NOMO-1 treated with dmso at 0.1 percent for 144 hours (cell line): ENCODE results near the gene LRRC46.
A peak's percentile ranks its signal among the peaks of the same experiment; 100 is the strongest.

ENCODE experiments used
- DNase-seq: peaks from one replicate; lab custom pipeline; 2025; ENCODE audit not compliant: unreplicated experiment; lab: John Stamatoyannopoulos, UW

Gene LRRC46

DNA sequence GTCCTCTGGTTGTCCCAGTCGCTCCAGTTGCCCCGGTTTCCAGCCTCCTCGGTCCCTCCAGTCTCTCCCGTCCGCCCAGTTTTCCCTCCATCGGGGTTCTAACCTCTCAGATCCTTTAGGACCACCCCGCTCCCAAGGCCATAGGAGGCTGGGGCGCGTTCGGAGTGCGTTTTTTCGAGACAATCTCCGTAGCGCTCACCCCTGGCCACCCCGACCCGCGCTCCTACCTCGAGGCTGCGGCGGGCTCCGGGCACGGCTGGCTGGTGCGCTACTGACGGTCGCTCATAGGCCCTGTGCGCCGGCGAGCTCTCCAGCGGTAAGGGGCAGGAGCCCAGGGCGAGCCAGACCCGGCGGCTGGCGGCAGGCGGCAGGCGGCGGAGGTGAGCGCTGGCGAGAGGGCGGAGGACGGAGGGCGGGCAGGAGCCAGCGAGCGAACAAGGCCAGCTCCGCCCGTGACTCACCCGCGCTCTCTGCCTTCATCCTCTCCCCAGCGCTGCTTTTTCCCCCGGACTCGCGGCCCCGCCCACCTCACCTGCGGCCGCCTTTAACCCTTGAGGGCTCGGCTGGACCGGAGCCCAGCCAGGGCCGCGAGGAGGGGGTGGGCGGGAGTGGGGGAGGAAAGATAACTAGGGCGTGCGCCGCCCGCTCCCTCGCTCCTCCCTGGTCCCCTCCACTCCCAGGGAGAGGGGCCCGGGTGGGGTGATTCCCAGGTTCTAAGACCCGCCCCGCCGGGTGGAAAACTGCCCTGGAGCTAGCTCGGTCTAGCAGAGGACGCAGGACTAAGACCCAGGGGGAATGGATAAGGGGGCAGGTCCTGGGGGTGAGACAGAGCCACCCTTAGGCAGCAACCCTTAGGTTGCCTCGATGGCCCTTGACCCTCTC, 19.5 kb downstream of the LRRC46 start, which contains the start of gene SP6:
TSS of gene SP6 (minus strand) at position 472 of the 882 bp plus-strand sequence. CDS start 2,734 bp downstream, outside the sequence.
- DNase-seq: no peak

DNA sequence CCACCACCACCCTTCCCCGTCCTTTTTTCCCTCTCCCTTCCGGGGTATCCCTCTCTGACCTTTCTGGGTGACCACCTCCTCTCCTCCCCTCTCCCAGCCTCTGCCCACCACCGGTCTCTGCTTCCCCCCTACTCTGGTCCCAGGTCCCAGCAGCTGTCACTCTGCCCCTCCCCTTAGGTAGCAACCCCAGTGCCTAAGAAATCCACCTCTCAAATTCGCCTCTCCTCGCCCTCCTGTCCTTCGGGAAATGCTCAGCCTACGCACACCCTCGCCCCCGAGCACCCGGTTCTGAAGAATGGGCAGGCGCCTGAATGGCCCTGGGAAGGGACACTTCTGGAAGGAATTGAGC, 20.3 kb downstream of the LRRC46 start:
- DNase-seq: no peak

DNA sequence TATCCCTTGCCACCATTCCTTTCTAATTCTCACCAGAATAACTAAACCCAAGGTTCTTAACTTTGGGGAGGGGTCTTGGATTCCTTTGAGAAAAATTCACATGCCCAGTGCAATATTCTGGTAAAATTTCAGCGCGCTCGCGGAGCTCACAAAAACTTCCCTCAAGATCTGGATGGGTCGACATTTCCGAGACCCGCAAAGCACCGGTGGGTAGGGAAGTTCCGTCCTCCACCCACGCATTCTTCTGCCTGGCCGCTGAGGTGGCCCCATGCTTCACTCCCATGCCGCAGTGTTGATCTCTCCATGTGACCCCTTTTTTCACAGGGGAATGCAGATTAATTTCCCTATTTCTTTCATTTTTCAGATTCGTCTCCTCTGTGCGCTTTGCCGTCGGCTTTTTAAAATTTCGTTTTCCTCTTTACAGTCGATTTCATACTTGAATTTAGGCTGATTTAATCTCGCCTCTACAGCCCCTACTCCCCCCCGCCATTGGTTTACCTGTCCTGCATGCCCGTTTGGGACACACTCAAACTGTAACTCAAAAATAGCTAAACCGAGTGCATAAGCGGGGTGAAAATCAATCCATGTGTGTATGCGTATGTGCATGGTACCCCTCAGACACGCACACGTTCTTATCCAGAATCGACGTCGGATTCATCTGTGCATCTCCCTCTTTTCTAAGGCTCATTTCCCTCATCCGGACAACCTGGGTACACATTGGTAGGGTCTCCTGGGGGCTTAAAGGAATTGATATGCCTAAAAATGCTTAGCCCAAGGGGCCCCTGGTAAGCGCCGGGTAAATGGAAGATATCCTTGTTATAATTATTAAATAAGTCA, 20.9 kb downstream of the LRRC46 start:
- DNase-seq: no peak

DNA sequence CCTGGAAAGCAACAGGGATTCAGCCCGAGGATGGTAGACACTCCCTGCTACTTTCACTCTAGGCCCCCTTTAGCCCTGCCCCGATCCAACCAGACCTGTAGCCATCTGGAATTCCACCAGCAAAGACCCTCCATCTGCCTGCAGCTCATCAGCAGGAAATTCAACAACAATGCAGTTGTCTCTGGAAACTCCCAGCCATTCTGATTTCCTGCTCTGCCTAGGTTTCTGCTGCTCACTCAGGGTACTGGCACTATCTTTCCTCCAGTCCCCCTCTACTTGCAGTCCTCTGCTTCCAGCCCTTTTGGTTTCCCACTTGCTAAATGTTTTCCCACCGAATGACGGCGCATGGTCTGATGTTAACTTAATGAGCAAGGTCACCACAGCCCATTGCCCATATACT, 22.1 kb downstream of the LRRC46 start:
- DNase-seq: no peak

DNA sequence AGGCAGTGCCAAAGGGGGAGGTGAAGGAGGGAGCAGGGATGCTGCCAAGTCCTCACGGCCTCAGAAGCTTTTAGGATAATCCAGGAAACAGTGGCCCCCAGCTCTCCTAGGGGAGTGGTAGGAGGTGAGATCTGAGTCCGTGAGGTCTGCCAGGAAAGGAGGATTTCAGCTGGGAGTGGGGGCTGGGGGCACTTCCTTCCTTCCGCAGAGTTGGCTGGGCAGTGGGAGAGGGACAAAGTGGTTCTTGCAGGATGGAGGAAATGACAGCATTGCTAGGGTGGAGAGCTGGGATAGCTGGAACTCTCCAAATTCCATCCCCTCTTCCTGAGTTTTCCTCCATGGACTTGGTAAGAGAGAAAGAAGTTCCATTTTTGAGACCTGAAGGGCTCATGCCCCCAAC, 24.3 kb downstream of the LRRC46 start:
- no peak for DNase-seq

DNA sequence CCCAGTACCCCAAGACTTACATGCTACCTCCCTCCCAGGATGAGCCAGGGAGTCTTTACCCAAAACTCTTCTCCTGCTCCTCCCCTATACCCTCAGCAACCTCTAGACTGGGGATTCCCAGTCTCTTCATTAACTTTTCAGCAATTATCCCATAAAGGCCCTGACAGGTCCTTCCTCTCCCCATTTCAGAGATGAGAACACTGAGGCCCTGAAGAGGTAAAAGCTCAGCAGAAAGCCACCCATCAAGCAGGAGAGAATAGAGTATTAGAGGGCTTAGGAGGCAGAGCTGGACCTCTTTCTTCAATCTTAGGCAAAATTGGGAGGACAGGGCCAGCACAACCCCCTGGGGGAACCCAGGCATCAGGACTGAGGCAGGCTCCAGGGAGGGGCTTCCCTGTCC, 25.4 kb downstream of the LRRC46 start:
- no peak for DNase-seq

DNA sequence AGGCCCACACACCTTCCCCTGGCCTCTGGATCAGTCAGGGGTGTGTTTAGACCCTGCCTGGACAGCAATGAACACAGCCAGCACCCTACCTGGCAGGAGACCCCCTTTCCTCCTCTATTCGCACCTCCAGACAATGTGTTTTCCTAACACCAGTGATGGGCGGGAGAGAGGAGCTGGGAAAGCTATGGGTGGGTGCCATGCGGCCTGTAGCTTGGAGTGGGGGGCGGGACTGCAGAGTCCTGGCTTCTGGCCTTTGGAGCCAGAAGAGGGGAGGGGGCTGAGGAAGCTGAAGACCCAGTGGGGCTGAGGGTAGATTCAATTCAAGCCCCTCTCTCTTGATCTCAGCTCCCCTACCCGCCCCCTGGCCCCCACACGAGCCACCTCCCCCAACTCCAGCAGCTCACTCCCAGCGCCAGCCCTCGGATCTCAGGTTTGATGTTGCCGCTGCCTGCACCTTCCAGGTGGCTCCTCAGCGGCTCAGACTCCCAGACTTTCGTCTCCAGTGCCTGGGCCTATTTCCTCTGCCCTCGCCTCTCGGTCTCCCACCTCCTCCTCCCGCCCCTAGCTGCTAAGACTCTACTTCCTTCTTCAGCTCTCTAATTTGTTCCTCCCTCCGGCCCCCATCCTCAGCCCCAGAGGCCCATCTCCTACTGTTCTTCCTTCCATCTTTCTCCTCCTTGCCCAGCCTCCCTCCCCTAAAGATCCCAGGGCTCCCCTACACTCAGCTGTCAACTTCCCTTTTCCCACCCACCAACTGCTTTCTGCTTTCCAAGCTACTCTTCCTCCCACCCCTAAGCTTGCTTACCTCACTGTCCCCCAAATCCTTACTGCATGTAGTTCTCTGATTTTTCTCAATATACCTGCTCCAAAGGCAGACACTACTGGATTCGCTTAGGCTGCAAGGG, 26.3 kb downstream of the LRRC46 start:
- peak; percentile 33 for DNase-seq

DNA sequence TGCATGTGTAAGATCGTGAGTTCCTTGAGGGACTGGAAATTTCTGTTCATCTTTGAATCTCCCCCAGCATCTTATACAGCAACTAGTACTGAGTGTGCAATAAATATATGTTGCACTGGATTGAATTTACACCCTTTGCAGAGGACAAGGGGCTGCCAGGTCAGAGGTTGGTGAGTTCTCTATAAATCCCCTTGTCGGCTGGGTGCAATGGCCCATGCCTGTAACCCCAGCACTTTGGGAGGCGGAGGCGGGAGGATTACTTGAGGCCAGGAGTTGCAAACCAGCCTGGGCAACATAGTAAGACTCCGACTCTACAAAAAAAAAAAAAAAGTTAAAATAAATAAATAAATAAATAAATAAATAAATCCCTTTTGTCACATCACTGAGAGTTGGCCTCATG, 28.9 kb downstream of the LRRC46 start:
- DNase-seq: no peak

DNA sequence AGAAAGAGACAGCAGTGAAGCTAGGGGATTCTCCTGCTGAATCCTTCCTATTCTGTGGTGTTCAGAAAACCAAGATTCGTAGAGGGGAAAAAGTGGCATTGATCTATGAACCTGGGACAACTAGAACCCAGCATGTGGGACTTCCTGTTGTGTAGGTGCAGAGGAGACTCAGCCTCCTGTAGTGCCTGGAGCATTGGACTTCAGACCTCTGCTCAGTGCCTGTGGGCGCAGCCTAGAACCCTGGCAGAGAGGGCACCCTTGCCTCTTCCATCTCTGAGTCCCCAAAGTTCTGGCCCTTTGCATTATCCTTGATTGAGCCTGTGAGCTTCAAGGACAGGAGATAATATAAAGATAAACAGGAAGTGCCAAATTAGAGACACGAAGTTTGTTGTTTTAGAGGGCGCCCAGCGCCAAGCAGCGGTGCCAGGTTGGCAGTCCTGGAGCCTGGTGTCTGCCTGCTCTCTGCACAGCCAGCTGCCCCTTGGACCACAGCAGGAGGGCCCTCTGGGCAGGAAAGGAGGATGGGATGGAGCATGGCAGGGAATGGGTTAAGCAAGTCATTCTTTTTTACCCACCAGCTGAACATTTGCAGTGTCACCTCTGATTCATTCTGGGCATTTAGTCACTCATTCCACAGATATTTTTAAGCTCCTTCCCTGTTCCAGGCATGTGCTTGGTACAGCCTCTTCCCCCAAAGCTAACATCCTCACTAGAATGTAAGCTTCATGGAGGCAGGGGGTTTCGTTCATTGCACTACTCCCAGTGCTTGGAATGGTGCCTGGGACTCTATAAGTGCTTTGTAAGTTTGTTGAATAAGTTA, 31.4 kb downstream of the LRRC46 start:
- no peak for DNase-seq

DNA sequence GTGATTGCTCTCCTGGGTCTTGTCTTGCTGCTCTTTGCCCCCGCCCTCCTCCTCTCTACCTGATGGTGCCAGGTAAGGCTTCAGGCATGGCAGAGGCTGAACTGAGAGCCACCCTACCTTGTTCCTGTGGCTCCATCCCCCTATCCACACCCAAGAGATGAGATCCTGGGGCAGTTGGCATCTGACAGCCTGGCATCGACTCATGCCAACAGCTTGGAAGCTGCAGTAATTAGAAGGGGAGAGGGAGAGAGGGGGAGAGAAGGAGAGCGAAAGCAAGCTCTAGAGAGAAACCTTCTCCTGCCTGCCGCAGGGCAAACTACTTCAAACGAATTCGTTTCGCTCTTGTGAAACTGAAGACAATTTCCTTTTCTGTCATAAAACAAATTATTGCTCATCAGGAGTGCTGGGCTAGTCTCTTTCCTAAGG, 33.3 kb downstream of the LRRC46 start:
- peak; percentile 69 for DNase-seq

DNA sequence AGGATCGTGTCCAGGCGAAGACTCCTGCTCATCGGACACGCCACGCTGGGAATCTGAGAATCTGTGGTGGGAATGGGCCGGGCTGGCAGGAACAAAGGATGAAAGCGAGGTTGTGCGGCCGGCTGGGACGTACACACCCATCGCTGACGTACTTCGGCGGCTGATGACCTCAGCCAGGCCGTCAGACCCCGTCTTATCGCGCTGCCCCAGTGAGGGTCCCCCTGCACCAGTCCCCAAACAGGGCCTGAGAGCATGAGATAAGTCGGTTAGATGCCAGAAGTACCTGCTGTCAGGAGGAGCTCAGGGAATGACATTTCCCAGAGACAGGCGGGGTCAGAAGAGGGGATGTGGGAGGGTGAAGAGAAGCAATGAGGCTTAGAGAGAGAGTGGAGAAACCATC, 35.5 kb downstream of the LRRC46 start:
- no peak for DNase-seq

DNA sequence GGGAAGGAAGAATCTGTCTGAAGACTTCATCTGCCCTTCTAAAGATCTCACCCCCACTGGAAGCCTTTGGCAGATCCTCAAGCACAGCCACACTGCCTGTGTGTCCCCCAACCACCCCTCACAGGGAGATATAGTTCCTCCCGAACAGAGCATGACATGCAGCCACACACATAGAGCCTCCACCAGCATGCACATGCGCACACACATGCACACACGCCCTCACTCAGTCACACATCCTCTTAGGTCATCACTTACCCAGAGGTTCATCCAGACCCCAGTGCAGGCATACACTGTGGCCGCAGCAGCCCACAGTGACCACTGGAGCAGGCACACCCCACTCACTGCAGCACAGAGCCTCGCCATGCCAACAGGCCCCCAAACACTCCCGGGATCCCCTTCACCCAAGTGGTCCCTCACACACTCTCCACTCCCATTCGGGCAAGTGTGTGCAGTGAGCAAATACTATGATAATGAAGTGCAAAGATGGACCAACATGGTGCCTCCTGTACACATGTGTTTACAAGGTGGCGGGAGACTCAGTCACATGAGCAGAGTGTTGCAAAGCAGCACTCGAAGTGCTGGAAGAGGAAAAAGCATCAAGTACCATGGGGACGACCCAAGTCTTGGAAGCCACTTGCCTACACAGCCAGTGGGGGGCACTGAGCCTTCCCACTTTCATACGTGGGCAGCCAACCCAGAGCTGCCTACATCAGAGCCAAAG, 36.5 kb downstream of the LRRC46 start:
- DNase-seq: no peak

DNA sequence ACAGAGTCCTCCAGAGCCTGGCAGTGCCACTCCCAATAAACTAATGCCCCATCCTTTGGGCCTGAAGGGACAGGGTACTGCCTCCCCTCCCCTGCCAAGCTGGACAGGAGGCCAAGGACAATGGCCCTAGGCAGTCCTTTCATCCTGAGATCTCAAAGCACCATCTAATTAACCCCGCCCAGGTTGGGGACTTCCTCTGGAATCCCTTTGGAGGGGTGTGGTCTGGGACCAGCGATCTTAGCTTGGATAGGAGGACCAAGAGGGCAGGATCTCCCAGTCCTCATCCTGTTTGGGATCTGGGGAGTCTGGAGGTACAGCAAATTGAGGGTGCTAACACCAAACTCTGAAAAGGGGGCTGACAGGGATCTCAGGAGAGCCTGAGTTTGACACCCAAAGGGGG, 37.6 kb downstream of the LRRC46 start:
- DNase-seq: no peak

DNA sequence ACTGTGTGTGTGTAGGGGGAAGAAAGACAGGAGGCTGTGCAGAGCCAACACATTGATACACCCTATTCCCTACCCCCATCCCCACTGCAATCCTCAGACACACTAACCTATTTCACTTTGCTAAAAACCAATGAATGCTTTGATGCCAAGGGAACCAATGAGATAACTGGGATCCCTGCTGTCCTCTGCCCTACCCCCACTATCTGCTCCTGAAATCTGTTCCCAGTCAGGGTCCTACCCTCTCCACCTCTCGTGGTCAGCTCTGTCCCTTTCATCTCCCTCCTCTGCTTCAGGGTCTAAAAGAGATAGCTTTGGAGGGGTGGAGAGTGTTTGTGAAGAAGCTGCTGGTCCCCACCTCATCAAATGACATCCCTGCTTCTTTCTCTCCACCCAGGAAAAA, 38.6 kb downstream of the LRRC46 start:
- no peak for DNase-seq

DNA sequence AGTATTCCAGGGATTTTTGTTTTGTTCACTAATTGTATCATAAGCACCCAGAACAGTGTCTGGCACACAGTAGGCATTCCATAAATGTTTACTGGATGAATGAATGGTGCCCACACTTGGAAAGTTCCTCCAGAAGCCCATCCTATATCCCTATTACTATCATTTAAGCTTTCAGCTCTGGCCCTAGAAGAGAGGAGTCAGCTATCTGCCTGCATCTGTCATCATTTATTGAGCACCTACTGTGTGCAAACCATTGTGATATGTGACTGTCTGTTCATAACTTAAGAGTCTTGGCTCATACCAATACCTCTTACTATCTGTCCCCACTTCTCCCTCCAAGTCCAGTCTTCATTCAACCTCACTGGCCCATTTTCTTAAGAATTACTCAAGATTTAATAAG, 39.6 kb downstream of the LRRC46 start:
- no peak for DNase-seq

DNA sequence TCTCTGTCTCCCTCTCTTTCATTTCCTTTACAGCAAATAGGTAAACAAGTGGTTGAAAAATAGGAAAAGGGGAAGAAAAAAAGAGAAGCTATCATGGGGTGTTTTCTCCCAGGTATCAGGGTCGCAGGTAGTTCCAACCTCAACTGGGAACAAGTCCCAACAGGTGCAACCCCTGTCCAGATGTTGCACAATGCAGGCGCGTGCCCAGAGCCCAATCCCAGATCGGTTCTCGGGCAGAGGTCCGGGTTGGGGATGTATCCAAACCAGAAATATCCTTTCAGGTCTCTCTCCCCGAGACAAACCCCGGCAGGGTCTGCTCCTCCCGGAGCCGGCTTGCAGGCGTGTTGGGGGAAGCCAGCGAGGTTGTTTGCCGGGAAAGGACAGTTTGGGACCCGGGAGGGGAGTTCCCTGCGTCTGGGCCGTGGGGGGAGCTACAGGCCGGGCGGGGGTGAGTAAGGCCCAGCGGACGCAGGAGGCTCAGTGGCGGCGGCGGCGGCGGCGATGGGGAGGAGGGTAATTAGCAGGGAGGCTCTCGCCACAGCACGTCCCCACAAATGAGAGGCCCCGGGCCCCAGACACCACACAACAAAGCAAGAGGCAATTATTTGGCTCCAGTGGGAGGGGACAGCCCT, 40.7 kb downstream of the LRRC46 start:
- no peak for DNase-seq

DNA sequence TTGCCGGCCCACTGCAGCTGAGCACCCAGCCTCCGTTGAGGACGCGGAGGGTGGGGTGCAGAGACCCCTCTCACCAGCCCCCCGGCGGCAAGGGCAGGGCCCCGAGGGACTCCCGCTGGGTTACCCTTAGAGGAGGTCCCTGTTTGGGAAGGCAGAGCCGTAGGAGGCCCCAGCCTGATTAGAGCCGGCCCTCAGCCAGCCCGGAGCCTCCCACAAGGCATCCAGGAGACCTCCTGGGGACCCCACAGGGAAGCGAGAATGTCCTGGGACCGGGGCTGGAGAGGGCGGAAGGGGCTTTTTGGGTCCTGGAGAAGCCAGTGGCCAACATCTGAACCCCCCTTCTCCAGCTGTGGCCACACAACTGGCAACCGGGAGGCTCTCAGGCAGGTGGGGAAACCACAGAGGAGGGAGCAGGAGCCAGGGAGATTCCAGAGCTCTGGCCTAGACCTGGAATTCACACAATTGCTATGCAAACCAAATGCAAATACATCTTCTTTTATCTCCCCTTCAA, 41.2 kb downstream of the LRRC46 start:
- no peak for DNase-seq

DNA sequence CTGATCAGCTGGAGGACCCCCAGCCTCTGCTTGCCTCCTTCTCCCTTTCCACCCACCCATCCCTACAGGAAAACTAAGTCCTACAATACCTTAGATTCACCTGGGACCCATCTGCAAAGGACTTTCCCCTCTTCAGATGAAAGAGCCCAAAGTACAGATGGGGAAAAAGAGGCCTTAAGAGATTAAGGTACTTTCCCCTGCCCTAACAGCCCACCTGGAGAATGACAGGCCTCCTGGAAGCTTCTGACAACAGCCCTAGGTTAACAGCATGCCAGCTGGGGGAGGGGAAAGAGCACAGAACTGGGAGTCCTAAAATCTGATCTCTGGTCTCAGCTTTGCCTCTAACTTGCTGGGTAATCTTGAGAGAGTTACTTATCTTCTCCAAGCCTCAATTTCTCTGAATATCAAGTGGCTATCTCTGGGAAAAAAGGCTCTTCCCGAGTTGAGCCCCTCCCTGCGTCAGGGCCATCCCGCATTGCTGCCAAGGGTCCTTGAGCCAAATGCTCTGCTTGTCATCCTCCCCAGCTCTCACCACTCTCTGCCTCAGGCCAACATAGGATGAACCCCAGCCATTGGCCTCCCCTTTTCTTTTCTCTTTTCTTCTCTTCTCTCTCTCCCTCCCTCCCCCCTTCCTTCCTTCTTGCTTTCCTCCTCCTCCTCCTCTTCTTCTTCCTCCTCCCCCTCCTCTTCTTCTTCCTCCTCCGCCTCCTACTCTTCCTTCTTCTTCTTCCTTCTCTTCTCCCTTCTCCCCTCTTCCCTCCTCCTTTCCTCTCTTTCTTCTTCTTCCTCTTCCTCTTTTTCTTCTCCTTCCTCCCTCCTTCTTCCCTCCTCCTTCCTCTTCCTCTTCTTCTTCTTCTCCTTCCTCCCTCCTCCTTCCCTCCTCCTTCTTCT, 42.0 kb downstream of the LRRC46 start:
- no peak for DNase-seq
